K562 (cell line): Measurements from ENCODE around the gene HEBP2. TPM values are rescaled to one million over a fixed set of nuclear protein-coding genes. Genes with fewer than 3 reads are reported as not detected.

Experiments
- ATAC-seq: fragments of 200-7000 bp; cut with Tn5 transposase; 3 replicates; pipeline ENCODE4 v1.9.1; 2020; ENCODE audit warnings: moderate library complexity
- BruUV-seq: library from RNA; stranded (reverse); fragments of 400-500 nt; replicated peaks from 2 replicates; lab custom pipeline; 2021; lab: Mats Ljungman, UMichigan
- CTCF ChIA-PET: fragments of 300-600 bp; formaldehyde crosslinking; extraction: SDS; loops from one replicate; lab custom pipeline; 2021; ENCODE audit warnings: low intra/inter-chr PET ratio; lab: Yijun Ruan, JAX
- POLR2A ChIA-PET: fragments of 300-600, 350-650 bp; sonication (Branson Sonifier 250); formaldehyde crosslinking; extraction: SDS; loops from one replicate; lab custom pipeline; 2021; ENCODE audit warnings: antibody characterized with exemption, inconsistent platforms; lab: Yijun Ruan, JAX
- DNase-seq, 4 experiments: peaks; one replicate each; pipeline versions ENCODE4 v3.0.0 to v3.0.0-alpha.2; 2011 to 2018; ENCODE audit warnings: low spot score in 3 of 4, mixed read lengths in 3 of 4; ENCODE audit errors: extremely low read depth in 1 of 4
- FAIRE-seq: peaks from 2 replicates; lab custom pipeline; 2011; peaks lifted over from hg19 to GRCh38; lab: Jason Lieb, UNC
- H2AFZ ChIP-seq: 2 replicates; pipeline ENCODE4 v1.6.0; 2011; ENCODE audit warnings: low read depth, low read length, control low read depth, inconsistent platforms
- H3K27ac ChIP-seq: fragments of 200-600 bp; 3 replicates; pipeline ENCODE4 v1.8.0; 2011; ENCODE audit warnings: low read depth, mild to moderate bottlenecking, control low read depth, inconsistent platforms, low read length, moderate library complexity, mixed read lengths; ENCODE audit errors: extremely low read depth
- H3K27me3 ChIP-seq, 2 experiments: fragments of 300-600 bp in 1 of 2; 2 replicates in 1 of 2; 3 replicates in 1 of 2; pipeline versions ENCODE4 v1.6.0 to v1.8.0; 2011; ENCODE audit warnings: inconsistent platforms in 2 of 2, low read length in 2 of 2, mild to moderate bottlenecking in 1 of 2, mixed read lengths in 1 of 2, moderate library complexity in 1 of 2; ENCODE audit not compliant: control insufficient read depth in 2 of 2, insufficient read depth in 2 of 2
- H3K36me3 ChIP-seq: fragments of 300-600 bp; 3 replicates; pipeline ENCODE4 v1.8.0; 2011; ENCODE audit warnings: mild to moderate bottlenecking, low read length, inconsistent platforms; ENCODE audit not compliant: control insufficient read depth, insufficient read depth
- H3K4me1 ChIP-seq, 2 experiments: fragments of 200-600 bp in 1 of 2; replicated peaks in 1 of 2; 2 replicates in 1 of 2; 3 replicates in 1 of 2; pipeline versions ENCODE4 v1.5.1 to v1.8.0; 2011; ENCODE audit warnings: inconsistent platforms in 2 of 2, low read length in 2 of 2, mild to moderate bottlenecking in 1 of 2, mixed read lengths in 1 of 2, moderate library complexity in 1 of 2; ENCODE audit not compliant: control insufficient read depth in 2 of 2, insufficient read depth in 2 of 2
- H3K4me2 ChIP-seq: 2 replicates; pipeline ENCODE4 v1.6.1; 2011; ENCODE audit warnings: low read length, control low read depth, inconsistent platforms, mixed read lengths; ENCODE audit not compliant: insufficient read depth
- H3K4me3 ChIP-seq: fragments of 200-600 bp; sonication (generic), shearing (Covaris generic); 2 replicates; pipeline ENCODE4 v1.5.1; 2016; ENCODE audit warnings: control low read depth, inconsistent platforms
- H3K79me2 ChIP-seq: fragments of 200-600 bp; 3 replicates; pipeline ENCODE4 v1.8.0; 2011; ENCODE audit warnings: low read length, inconsistent platforms; ENCODE audit not compliant: control insufficient read depth, insufficient read depth
- H3K9ac ChIP-seq, 2 experiments: 2 replicates each; pipeline versions ENCODE4 v1.6.0 to v1.6.1; 2011; ENCODE audit warnings: low read depth in 2 of 2, low read length in 2 of 2, control low read depth in 1 of 2, inconsistent platforms in 1 of 2, mild to moderate bottlenecking in 1 of 2, mixed read lengths in 1 of 2; ENCODE audit not compliant: insufficient read depth in 1 of 2
- H3K9me1 ChIP-seq: one replicate; pipeline ENCODE4 v1.6.0; 2011; ENCODE audit warnings: inconsistent platforms, mild to moderate bottlenecking, low read length, moderate library complexity; ENCODE audit not compliant: control insufficient read depth, insufficient read depth
- H3K9me3 ChIP-seq: replicated peaks from 2 replicates; pipeline ENCODE4 v1.5.1; 2011; ENCODE audit warnings: low read depth, low read length, inconsistent platforms; ENCODE audit not compliant: control insufficient read depth, insufficient read depth
- H4K20me1 ChIP-seq: replicated peaks from 2 replicates; pipeline ENCODE4 v1.6.1; 2011; ENCODE audit warnings: low read length, inconsistent platforms, mixed read lengths; ENCODE audit not compliant: control insufficient read depth, insufficient read depth
- CBFB ChIP-seq: sonication (generic); formaldehyde crosslinking; IDR thresholded peaks from 2 replicates; pipeline ENCODE4 v1.4.0; 2020; ENCODE audit warnings: mild to moderate bottlenecking, missing genetic modification reagents
- EP400 ChIP-seq: fragments of 450-650 bp; IDR thresholded peaks from 2 replicates; pipeline ENCODE4 v1.6.1; 2017; ENCODE audit warnings: antibody characterized with exemption, mild to moderate bottlenecking, moderate library complexity
- GABPB1 ChIP-seq: sonication (generic); formaldehyde crosslinking; IDR thresholded peaks from 2 replicates; pipeline ENCODE4 v1.8.0; 2022; ENCODE audit warnings: mild to moderate bottlenecking, missing genetic modification reagents
- HNRNPK ChIP-seq: fragments of 200-400 bp; formaldehyde crosslinking; IDR thresholded peaks from one replicate; pipeline ENCODE4 v1.6.1; 2018; ENCODE audit warnings: mild to moderate bottlenecking, low read depth, low read length; ENCODE audit not compliant: poor library complexity, severe bottlenecking
- NONO ChIP-seq, 2 experiments: fragments of 200-400 bp in 1 of 2; fragments of 450-650 bp in 1 of 2; formaldehyde crosslinking in 1 of 2; IDR thresholded peaks; 2 replicates each; pipeline ENCODE4 v1.6.1; 2017; ENCODE audit warnings: low read depth in 2 of 2, mild to moderate bottlenecking in 2 of 2, moderate library complexity in 2 of 2, low read length in 1 of 2
- RNF219 ChIP-seq: fragments of 250-450 bp; sonication (Bioruptor Pico); IDR thresholded peaks from 2 replicates; pipeline ENCODE4 v1.5.0; 2022; ENCODE audit warnings: mild to moderate bottlenecking
- TAF1 ChIP-seq: IDR thresholded peaks from 2 replicates; pipeline ENCODE4 v1.6.1; 2011; ENCODE audit warnings: mild to moderate bottlenecking, low read length, moderate library complexity; ENCODE audit not compliant: insufficient read depth, control insufficient read depth, severe bottlenecking; ENCODE audit errors: extremely low read depth
- TEAD4 ChIP-seq, 2 experiments: sonication (generic) in 1 of 2; formaldehyde crosslinking in 1 of 2; IDR thresholded peaks; 2 replicates each; pipeline versions ENCODE4 v1.6.1 to v1.8.0; 2012 to 2022; ENCODE audit warnings: borderline replicate concordance in 1 of 2, inconsistent platforms in 1 of 2, low read length in 1 of 2, mild to moderate bottlenecking in 1 of 2, missing genetic modification reagents in 1 of 2
- YBX1 ChIP-seq: fragments of 450-650 bp; IDR thresholded peaks from 2 replicates; pipeline ENCODE4 v1.7.1; 2016; ENCODE audit warnings: mild to moderate bottlenecking
- ZNF764 ChIP-seq: fragments of 250-450 bp; sonication (Bioruptor Pico); IDR thresholded peaks from 2 replicates; pipeline ENCODE4 v1.4.0; 2020; ENCODE audit warnings: low read depth, mild to moderate bottlenecking, moderate library complexity
- WGBS: fragments of 100-300 bp; shearing (Covaris generic); methylation state at CpG from one replicate; pipeline ENCODE4 v1.1.6; 2016; ENCODE audit warnings: low coverage, mixed read lengths; ENCODE audit not compliant: insufficient coverage; ENCODE audit errors: missing lambda C conversion rate; 5-methylcytosine and 5-hydroxymethylcytosine counted together
- in situ Hi-C: fragments of 300-500 bp; cut with MboI; formaldehyde crosslinking; loops from 4 replicates; pipeline ENCODE4 v1.15.0; 2018; ENCODE audit warnings: inconsistent platforms, mixed read lengths
- intact Hi-C: fragments of 100-400 bp; cut with micrococcal nuclease; formaldehyde crosslinking; loops from 2 replicates; pipeline ENCODE4 v1.14.2; 2022
- polyA plus RNA-seq, 8 experiments: library from polyadenylated mRNA; depleted of rRNA in 4 of 8; stranded (reverse) in 5 of 8; unstranded in 3 of 8; fragments of >200 nt; fragmentation: Nextera tagmentation in 2 of 8; fragmentation: Illumina TruSeq in 1 of 8; extraction: Ambion mirVana in 2 of 8; extraction: Trizol in 1 of 8; gene quantifications; 2 replicates each; pipeline versions ENCODE4 v1.2.1 to v1.2.3, GENCODE V29; 2011 to 2014; ENCODE audit warnings: inconsistent platforms in 1 of 8, missing spikeins in 1 of 8
- total RNA-seq, 7 experiments: library from RNA; depleted of rRNA in 6 of 7; stranded (reverse); fragments of >200 nt in 6 of 7; fragmentation: Illumina TruSeq in 2 of 7; extraction: Trizol in 2 of 7; gene quantifications; 2 replicates each; pipeline versions ENCODE4 v1.2.1 to v1.2.3, GENCODE V29; 2011 to 2021; ENCODE audit warnings: low replicate concordance in 1 of 7
- TF ChIP-seq, protein P1 (sequence below): fragments of 450-650 bp; formaldehyde crosslinking; conservative IDR thresholded peaks from 2 replicates; pipeline ENCODE4 v1.4.0; 2022; ENCODE audit warnings: mild to moderate bottlenecking, missing genetic modification characterization

The HEBP2 gene
- total and polyA plus RNA-seq, 9 of the 15 experiments (the other 6 are each of a cell fraction or from before 2014, with no cell fraction given), result 8.5 to 63.7 (median 36.9) TPM

DNA sequence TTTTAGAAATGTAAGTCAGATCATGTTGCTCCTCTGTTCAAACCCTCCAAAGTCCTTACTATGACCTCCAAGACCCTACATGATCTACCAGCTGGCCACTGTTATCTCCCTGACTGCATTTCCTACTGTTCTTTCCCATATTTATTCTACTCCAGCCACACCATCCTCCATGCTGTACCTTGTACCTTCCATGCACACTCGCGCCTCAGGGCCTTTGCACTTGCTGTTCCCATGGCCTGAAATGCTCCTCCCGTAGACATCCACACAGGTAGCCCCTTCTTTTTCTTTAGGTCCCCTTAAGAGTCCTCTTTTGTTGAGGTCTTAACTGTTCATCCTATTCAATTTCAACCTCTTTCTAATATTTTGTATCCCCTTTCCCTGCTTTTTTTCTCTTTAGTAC, 47.0 kb downstream of the HEBP2 start:
- no peaks in the 10 kb centered on the region for H4K20me1 ChIP-seq
- no TSS peak for BruUV-seq
- peaks cover 18 to 20% of the 10 kb centered on the region in 2 experiments; a peak in 4 of 5 replicates for H3K27me3 ChIP-seq
- ChIA-PET CTCF (no interaction called here), POLR2A (no interaction called here)
- no peaks in the 10 kb centered on the region for H3K9me1 ChIP-seq
- in situ Hi-C loops (no loop called here), intact Hi-C loops (no loop called here)
- 0% methylated on average over 3 of the region's 3 CpGs for WGBS
- H3K4me2 ChIP-seq, result no peak overlapping the region
- ATAC-seq (no peak), DNase-seq (no peak), FAIRE-seq (no peak)
- no peak overlapping the region for H2AFZ ChIP-seq
- no peaks in the 10 kb centered on the region for H3K4me1 ChIP-seq
- TF ChIP-seq HNRNPK (no peak), ZNF764 (CRISPR knock-in tag) (no peak), CBFB (CRISPR knock-in tag) (no peak), TEAD4 (IDR thresholded peaks at IDR 0.05; ENCODE audit: low read length) (no peak), TEAD4 (CRISPR knock-in tag; IDR thresholded peaks at IDR 0.05; ENCODE audit: borderline replicate concordance) (no peak), TAF1 (no peak), GABPB1 (no peak), RNF219 (CRISPR knock-in tag) (no peak), NONO (IDR thresholded peaks at IDR 0.05; ENCODE audit: low read depth in 2 of 2, low read length in 1 of 2) (no peak), YBX1 (no peak), EP400 (no peak)
- TF ChIP-seq, protein P1, sequence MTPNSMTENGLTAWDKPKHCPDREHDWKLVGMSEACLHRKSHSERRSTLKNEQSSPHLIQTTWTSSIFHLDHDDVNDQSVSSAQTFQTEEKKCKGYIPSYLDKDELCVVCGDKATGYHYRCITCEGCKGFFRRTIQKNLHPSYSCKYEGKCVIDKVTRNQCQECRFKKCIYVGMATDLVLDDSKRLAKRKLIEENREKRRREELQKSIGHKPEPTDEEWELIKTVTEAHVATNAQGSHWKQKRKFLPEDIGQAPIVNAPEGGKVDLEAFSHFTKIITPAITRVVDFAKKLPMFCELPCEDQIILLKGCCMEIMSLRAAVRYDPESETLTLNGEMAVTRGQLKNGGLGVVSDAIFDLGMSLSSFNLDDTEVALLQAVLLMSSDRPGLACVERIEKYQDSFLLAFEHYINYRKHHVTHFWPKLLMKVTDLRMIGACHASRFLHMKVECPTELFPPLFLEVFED (CRISPR knock-in tag), result no peak
- H3K9ac ChIP-seq, result no peak overlapping the region
- H3K27ac ChIP-seq, result no peak overlapping the region
- no peaks in the 10 kb centered on the region for H3K9me3 ChIP-seq
- no peak overlapping the region for H3K4me3 ChIP-seq
- H3K36me3 ChIP-seq, result no peaks in the 10 kb centered on the region
- no peaks in the 10 kb centered on the region for H3K79me2 ChIP-seq
